Adrenal gland (tissue), 5 donors: ENCODE measurements around the gene SLC1A7.

Experiments used
- POLR2A ChIP-seq, 2 donors: fragments of 450-650 bp; IDR thresholded peaks; one replicate each; pipeline ENCODE4 v1.6.1; 2017; ENCODE audit warnings: antibody characterized with exemption in 2 of 2, mild to moderate bottlenecking in 2 of 2, moderate library complexity in 1 of 2
- TF ChIP-seq, protein P1 (sequence below), 6 experiments: fragments of 450-650 bp in 4 of 6; fragments of 200-600 bp in 2 of 6; sonication (generic) in 1 of 6; IDR thresholded peaks; 1 replicate in 5 of 6; 2 replicates in 1 of 6; pipeline versions ENCODE4 v1.5.1 to v1.8.0; 2016 to 2021; ENCODE audit warnings: antibody characterized with exemption in 6 of 6, mild to moderate bottlenecking in 2 of 6, moderate library complexity in 1 of 6
- donor health status: DM: no; HTN: no; CAD: no.

- TF ChIP-seq, protein P1, sequence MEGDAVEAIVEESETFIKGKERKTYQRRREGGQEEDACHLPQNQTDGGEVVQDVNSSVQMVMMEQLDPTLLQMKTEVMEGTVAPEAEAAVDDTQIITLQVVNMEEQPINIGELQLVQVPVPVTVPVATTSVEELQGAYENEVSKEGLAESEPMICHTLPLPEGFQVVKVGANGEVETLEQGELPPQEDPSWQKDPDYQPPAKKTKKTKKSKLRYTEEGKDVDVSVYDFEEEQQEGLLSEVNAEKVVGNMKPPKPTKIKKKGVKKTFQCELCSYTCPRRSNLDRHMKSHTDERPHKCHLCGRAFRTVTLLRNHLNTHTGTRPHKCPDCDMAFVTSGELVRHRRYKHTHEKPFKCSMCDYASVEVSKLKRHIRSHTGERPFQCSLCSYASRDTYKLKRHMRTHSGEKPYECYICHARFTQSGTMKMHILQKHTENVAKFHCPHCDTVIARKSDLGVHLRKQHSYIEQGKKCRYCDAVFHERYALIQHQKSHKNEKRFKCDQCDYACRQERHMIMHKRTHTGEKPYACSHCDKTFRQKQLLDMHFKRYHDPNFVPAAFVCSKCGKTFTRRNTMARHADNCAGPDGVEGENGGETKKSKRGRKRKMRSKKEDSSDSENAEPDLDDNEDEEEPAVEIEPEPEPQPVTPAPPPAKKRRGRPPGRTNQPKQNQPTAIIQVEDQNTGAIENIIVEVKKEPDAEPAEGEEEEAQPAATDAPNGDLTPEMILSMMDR (IDR thresholded peaks at IDR 0.05), result no peak
- TF ChIP-seq POLR2A (IDR thresholded peaks at IDR 0.05), result no peak
Measured at GRCh38 chr1:53128401-53128800, 14.0 kb downstream of the SLC1A7 start.
